HG03565 (cell line): Measurements from ENCODE around the gene RAET1G.
"Not testable (repeated sequence)": the region's sequence is repeated elsewhere in the genome, so short reads cannot be mapped to it uniquely, and the experiment has no call there.

ENCODE experiments used
- ATAC-seq: cut with Tn5 transposase; IDR thresholded peaks from one replicate; pipeline ENCODE4 v1.9.1; 2021; ENCODE audit warnings: mild to moderate bottlenecking, moderate library complexity; ENCODE audit not compliant: unreplicated experiment

RAET1G gene

DNA sequence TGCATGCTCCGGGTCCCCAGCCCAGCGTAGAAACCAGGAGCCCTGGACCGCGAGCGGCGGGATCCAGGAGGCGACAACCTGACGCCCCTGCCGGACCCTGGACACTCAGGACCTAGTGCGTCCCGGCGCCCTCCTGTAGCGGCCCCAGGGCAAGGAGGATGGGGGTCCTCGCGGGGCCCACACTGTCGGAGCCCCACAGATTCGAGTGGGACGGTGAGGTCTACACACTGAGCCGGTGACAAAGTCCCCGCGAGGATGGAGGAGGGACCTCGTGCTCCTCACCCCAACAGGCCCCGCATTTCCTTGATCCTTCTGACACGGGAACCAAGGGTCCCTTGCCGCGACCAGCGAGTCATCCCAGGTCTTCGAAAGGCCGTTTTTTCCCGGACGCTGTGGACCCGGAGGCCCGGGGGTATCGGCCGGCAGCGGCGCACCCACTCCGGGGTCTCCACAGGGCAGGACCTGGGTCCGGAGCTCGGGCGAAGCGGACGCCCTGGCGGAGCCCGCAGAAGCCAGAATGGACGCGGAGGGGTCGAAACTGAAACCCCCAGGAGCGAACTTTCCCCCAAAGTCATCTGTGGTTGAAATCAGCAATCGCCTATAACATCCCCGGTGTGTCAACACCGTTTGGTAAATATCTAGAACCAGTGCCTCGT is 31.5 kb upstream of the RAET1G start:
- ATAC-seq: not testable (repeated sequence)

DNA sequence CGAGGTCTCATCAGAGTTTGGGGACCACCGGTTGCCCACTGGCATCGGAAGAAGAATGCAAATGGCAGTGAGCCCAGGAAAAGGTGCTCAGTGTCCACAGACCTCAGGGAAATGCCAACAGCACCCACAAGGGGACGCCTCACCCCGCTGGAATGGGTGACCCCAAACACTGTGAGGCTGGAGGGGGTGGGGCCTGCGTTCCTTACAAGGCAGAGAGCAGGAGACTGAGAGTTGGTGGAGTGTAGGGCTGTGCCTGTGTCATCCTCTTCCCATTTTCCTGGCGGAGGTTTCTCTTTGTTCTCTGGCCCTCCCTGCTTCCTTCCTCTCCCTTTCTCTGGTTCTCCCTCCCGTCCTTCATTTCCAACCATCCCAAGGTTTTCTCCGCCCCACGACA is 31.0 kb upstream of the RAET1G start:
- not testable (repeated sequence) for ATAC-seq

DNA sequence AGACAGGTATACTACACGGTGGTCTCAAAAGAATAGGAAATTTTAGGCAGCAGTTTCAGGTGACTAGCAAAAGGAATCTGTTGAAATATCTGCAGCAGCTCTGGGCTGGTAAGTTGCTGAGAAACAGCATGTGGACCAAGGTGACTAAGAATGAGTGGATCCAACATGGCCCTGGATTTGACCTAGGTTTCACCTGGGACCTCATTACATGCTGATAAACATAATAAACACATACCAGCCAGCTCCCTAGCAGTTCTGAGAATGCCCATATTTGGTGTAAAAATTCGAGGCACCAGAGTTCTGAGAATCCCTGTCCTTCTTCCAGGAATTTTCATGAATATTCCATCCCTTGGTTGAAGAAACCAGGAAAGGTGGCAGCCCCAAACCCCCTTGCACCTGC is 30.5 kb upstream of the RAET1G start:
- ATAC-seq: not testable (repeated sequence)

DNA sequence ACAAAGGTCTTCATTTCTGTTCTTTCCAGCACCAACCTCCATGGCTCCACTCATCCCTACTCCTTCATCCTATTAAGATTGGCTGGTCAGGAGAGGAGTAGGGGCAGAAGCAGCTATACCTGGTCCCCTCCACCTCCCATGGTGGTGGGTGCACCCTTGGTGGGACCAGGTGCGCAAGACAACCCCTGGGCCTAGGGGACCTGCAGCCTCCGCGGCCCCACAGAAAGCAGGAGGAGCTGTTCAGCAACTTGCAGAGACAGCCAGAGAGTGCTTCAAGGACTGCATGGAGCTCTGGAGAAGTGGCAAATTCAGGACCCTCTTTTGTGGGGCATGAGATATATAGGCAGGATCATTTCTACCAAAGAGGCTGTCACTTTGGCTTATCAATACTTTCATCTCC is 28.7 kb upstream of the RAET1G start:
- ATAC-seq: no peak

DNA sequence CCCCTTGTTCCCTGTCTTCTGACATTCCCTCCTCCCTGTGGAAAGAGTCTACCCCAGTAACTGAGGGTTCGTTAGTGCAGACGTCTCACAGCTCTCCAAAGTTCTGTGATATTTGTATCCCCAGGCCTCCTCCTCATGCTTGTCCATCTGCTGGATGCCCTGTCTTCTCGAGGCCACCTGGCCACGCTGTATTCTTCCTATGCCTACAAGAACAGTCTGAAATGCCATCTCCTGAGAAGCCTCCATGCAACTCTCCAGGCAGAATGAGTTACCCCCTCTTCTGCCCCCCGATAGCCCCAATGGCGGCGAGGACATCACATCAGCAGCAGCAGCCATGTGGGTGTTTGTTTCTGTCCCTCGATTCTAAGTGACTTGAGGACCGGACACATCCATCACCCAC is 28.2 kb upstream of the RAET1G start:
- no peak for ATAC-seq

DNA sequence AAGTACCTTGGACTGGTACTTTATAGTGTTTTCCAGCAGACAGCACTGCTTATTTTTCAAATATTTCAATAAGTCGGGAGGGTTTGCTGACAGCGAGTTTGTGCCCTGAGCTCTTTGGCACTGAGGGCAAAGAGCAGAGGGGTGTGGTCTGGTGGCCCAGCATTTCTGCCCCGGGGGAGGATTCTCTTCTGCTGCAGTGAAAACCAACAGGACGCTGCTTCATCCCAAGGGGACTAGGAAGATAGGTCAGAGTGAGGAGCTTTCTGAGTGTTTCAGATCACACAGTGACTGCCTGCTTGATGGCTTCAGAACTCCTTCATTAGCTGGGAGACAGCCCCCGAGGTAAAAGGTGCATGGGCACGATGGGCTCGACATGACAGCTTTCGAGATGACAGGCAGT is 27.5 kb upstream of the RAET1G start:
- no peak for ATAC-seq

DNA sequence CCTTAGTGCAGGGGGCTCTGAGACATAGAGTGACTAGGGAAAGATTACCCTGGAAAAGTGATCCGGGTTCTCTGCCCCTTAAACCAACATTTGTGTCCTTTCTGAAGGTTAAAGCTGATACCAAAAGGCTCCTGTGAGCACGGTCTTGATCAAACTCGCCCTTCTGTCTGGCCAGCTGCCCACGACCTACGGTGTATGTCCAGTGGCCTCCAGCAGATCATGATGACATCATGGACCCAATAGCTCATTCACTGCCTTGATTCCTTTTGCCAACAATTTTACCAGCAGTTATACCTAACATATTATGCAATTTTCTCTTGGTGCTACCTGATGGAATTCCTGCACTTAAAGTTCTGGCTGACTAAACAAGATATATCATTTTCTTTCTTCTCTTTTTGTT is 25.7 kb upstream of the RAET1G start:
- no peak for ATAC-seq

DNA sequence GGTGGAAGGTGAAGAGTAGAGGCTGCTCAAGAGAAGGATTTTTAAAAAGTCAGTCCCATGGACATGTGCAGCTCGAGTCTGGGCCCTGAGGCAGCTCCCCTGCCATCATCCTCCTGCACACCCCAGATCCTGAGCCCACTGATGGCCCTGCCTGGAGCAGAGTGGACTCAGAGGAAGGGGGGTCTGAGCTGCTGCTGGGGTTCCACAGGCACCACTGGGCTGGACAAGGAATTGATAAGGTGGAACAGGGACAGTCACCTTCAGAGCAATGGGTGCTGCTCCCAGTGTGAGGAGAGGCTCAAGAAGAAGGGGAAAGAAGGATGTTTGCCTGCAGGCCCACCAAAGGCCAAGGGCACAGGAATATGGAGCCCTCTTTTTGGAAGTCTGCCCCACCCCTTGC is 25.1 kb upstream of the RAET1G start:
- ATAC-seq: no peak

DNA sequence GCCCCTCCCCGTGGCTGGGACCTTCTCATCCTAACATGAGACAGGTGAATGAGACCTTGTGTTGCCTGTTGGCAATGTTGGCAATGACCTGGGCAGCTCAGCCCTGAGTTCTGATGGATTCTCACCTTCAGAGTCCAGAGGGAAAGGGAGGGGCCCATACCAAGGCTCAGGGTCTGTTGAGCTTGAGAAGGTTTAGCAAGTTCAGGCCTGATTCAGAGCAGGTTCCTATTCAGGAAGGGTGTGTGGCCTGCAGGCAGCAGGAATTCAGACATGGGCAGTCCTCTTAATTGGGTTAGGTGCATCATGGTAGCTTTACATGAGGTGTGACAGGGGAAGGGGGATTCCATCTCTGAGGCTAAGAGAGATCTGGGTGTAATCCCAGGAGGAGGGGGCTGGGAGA is 24.6 kb upstream of the RAET1G start:
- ATAC-seq: not testable (repeated sequence)

DNA sequence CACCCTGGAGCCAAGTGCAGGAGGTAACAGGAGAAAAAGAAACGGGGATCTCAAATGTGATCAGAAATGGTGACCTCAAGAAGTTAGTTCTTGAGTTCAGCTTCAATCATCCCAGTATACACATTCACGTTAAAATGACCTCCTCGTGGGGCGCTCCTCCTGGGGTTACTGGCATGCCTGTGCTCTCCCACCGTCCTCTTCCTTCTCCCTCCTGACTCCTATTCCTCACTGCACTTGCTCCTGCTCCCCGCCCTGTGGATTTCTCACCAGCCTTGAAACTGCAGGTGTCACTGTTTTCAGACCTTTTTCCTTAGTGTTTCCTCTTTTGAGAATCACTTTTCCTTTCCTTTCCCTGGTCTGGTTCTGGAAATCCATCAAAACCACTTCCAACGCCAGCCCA is 23.7 kb upstream of the RAET1G start:
- not testable (repeated sequence) for ATAC-seq

DNA sequence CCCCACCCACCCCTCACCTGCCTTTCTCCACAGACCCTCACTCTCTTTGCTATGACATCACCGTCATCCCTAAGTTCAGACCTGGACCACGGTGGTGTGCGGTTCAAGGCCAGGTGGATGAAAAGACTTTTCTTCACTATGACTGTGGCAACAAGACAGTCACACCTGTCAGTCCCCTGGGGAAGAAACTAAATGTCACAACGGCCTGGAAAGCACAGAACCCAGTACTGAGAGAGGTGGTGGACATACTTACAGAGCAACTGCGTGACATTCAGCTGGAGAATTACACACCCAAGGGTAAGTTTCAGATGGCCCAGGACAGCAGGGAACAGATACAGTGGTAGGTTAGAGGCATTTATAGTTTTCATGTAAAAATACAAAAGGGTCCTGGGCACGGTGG is 22.4 kb upstream of the RAET1G start:
- ATAC-seq: not testable (repeated sequence)

DNA sequence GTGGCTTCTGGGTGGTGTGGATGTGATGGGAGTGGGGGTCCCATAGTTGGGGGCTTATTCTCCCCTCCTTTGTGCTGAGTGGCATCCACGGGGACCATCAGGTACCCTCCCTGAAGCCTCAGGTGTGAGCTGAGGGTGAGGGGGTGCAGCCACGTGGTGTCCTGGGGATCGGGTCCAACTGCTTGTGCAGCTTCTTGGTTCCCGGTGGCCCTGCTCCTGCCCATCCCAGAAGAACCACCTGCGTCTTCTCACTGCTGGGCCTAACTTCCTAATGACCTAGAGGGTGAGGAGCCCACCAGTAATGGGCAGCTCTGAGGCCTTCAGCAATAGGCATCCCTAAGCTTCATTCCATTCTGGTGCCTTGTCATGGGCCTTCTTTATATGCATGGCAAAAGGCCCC is 20.4 kb upstream of the RAET1G start:
- not testable (repeated sequence) for ATAC-seq

DNA sequence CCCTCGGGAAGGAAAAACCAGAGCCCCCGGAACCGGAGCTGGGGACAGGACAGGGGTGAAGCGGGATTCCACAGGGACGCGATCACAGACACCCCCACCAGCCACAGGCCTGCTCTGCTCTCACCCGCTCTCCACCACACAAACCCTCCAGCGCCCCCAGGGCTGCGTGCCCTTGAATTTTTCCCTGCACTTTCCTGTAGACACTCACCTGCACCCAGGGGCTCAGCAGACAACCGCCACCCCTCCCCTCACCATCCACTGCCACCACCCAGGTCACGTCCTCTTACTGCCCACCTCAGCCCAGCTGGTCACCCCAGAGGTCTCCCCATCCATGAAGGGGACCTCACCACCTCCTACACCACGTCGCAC is 19.5 kb upstream of the RAET1G start:
- ATAC-seq: no peak

DNA sequence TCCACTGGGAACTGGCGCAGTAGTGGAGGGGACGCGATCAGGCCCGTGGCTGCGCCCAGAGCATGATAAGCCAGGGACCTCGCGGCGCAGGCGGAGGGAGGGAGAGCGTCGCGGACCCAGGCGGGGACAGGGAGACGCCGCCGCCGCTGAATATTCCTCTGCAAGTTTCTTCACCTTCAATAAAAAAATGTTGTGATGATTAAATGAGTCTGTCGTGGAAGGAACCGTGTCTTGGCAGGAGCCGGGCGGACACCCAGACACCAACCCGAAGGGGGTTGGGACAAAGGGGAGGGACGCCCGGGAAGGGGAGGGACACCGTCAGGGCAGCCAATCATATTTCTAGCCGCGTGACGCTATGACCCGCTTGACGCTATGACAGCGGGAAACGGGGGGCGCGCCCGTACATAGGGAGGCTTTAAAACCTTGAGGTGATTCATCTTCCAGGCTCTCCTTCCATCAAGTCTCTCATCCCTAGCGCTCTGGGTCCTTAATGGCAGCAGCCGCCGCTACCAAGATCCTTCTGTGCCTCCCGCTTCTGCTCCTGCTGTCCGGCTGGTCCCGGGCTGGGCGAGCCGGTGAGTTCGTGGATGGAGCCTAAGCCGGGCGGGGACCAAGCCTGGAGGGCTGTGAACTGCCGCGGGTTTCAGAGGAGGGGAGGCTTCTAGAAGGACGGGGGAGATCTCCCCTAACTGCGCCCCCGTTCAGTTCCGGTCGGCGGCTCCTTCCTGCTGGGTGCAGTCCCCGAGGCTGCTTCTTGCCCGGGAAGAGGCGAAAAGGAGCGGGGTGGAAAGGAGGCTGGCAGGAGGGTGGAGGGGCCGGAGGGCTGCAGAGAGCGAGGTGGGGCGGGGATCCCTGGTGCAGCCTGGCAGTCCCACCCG is 18.9 kb upstream of the RAET1G start, which contains the start of gene ULBP2:
Gene ULBP2, plus strand, starts transcription at position 432 of the 878 bp plus-strand sequence. Its CDS starts 59 bp downstream, at position 491.
- ATAC-seq: no peak

DNA sequence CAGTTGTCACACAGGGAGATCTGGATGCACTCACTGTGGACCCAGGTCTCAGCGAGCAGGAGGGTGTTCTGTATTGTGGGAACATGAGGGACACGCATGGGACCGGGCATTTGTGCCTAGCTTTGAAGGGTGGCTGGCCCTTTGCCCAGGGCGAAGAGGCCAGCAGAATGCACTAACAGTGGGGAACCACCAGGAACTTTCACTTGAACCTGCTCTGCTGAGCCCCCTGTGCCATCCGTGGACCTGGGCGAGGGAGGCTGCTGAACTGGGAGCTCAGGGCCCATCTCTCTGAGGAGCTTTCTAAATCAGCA is 17.7 kb upstream of the RAET1G start:
- no peak for ATAC-seq

DNA sequence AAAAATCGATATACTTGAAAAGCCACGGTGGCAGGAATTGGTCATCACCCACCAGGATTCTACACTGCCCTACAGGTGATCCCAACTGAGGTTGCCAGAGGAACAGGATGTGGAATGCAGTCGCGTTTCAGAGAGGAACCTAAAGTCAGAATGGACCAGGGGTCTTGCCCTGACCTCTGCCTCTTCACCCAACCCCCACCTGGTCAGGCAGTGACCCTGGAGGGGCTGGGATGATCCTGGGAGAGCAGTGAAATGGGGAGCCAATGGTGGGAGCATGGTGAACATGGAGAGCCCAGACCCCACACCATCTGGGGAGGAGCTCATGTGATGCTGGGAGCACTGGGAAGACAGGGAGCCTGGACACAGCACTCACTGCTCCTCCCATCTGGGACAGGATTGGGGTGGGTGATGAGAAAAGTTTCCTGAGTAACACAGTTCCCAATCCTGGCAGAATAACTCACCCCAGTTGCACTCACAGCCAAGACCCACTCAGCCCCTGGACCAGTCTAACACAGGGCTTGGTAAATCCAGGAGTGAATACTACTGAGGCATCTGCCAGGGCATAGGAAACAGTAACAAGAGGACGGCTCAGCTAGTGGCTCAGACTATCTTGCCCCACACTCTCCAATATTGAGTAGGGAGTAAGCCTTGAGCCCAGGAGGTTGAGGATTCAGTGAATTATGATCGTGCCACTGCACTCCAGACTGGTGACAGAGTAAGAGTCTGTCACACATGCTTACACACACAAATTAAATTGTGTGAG is 17.2 kb upstream of the RAET1G start:
- no peak for ATAC-seq

DNA sequence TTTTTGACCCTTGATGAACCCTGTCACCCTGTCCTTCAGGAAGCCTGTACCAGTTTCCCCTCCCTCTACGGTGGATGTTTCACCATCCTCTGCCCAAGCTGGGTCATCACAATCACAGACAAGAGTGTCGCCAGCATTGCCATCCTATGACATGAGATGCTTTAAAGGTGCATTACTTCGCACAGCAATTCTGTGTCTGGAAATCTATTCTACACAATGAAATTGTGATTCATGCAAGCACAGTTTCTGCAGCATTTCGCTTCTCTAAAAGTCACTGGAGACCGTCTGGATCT is 16.4 kb upstream of the RAET1G start:
- ATAC-seq: no peak

DNA sequence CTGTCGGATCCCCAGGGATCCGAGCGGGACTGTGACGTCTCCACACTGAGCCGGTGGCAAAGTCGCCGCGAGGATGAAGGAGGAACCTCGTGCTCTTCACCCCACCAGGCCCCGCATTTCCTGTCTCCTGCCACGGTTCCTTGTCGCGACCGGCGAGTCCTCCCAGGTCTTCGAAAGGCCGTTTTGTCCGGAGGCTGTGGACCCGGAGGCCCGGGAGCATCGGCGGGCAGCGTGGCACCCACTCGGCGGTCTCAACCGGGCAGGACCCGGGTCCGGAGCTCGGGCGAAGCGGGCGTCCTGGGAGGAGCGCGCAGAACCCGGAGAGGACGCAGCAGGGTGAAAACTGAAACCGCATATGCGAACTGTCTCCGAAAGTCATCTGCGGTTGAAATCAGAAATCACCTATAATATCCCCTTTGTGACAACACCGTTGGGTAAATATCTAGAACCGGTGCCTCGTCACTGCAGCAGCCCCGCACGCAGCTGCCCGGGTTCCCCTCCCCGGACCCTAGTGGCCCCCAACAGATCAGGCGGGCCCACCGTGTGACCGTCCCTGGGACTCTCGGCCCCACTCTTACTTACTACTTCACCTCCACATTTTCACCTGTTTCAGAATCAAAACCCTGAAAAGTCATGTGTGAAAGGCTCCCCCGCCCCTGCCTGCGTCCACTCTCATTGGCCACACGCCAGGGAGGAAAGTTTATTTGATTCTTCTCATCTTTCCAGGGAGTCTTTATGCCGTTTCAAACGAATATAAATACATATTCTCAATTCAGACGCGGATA is 15.8 kb upstream of the RAET1G start:
- ATAC-seq: peak; percentile 69

DNA sequence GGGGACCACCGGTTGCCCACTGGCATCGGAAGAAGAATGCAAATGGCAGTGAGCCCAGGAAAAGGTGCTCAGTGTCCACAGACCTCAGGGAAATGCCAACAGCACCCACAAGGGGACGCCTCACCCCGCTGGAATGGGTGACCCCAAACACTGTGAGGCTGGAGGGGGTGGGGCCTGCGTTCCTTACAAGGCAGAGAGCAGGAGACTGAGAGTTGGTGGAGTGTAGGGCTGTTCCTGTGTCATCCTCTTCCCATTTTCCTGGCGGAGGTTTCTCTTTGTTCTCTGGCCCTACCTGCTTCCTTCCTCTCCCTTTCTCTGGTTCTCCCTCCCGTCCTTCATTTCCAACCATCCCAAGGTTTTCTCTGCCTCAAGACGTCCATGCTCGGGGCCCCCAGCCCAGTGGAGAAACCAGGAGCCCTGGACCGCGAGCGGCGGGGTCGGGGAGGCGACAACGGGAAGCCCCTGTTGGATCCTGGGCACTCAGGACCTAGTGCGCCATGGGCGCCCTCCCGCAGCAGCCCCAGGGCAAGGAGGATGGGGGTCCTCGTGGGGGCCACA is 15.2 kb upstream of the RAET1G start:
- not testable (repeated sequence) for ATAC-seq

DNA sequence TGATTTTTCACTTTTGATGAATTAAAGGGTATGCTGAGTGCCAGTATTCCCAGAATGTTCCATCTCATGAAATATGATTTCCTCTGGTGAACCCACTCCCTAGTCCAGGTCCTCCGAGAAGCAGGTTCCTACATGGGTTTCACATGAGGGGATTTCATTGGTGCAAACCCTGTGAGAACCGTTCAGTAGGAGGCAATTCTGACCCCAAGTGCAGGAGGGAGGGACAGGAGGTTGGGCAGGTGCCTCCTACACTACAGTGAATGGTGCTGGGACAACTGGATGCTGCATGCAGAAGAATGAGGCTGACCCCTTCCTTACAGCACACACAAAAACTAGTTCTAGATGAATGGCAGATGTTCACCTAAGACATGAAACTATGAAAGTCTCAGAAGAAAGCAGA is 13.8 kb upstream of the RAET1G start:
- no peak for ATAC-seq

DNA sequence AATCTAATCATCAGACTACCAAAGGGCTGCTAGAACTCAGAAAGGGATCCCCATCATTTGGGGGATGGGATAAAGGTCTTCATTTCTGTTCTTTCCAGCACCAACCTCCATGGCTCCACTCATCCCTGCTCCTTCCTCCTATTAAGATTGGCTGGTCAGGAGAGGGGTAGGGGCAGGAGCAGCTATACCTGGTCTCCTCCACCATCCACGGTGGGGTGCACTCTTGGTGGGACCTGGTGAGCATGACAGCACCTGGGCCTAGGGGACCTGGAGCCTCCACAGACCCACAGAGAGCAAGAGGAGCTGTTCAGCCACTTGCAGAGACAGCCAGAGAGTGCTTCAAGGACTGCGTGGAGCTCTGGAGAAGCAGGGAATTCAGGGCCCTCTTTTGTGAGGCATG is 12.7 kb upstream of the RAET1G start:
- no peak for ATAC-seq
